OCI-LY1 (cell line): ENCODE measurements around the gene SEC11A.

Source experiments
- CTCF ChIP-seq: fragments of 200-600 bp; sonication (generic), shearing (Covaris generic); IDR thresholded peaks from 2 replicates; pipeline ENCODE4 v1.5.1; 2017; ENCODE audit warnings: mild to moderate bottlenecking, antibody characterized with exemption, low read length, moderate library complexity, mixed read lengths
- EZH2 ChIP-seq: fragments of 200-600 bp; sonication (generic), shearing (Covaris generic); IDR thresholded peaks from 2 replicates; pipeline ENCODE4 v1.8.0; 2017; ENCODE audit warnings: borderline replicate concordance, mixed run types, mild to moderate bottlenecking, antibody characterized with exemption, low read length, moderate library complexity, mixed read lengths

- no peak for TF ChIP-seq CTCF
- TF ChIP-seq EZH2: no peak
Observed at GRCh38 chr15:84653910-84654688, 61.8 kb downstream of the SEC11A start, which contains the start of gene WDR73.
